GM18505 (cell line): ENCODE results near the gene DGCR2.
"Not testable (repeated sequence)": the region's sequence is repeated elsewhere in the genome, so short reads cannot be mapped to it uniquely, and the experiment has no call there.

Experiments
- ATAC-seq: cut with Tn5 transposase; IDR thresholded peaks from one replicate; pipeline ENCODE4 v1.9.1; 2021; ENCODE audit not compliant: unreplicated experiment
- POLR2A ChIP-seq: IDR thresholded peaks from 4 replicates; pipeline ENCODE4 v1.6.1; 2011; ENCODE audit warnings: borderline replicate concordance; ENCODE audit not compliant: insufficient read depth, insufficient read length; ENCODE audit errors: extremely low read depth

Gene DGCR2

DNA sequence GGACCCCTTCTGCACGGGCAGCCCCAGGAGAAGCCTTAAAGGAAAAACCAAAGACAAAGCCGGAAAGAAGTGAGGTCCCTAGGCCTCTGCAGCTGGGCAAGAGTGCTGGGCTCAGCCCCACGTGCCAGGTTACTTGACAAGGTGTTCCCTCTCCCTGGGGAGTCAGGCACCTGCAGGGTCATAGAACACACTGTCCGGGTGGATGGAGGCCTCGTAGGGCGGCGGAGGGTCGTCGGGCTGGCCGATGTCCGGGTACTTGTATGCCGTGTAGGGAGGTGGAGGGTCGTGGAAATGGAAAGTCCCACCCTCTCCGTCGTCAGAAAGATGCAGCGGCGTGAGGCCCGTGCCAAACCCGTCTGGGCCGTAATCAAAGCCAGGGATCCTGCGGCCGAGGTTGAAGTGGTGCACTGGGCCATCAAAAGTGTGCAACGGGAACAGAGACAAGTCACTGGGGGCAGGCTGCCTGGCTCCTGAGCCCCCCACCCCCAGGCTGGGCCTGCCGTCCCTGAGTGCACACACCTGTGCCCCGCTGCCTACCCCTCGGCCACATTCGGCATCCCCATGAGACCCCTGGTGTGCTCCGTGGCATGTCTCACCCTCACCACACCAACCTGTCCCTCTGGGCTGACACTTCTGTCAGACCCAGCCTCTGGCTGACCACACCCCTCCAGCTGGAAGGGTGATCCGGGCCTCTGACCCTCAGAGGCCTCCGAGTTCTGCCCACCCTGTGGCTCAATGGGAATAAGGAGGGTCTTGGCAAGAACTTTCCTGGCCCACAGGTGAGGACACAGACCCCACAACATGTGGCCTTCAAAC, 81.1 kb downstream of the DGCR2 start:
- no peak for TF ChIP-seq POLR2A

GRCh38 chr22:19040391-19040861, 81.8 kb downstream of the DGCR2 start:
- no peak for TF ChIP-seq POLR2A
- ATAC-seq = no peak

More for the DNA sequence above, 81.1 kb downstream of the DGCR2 start:
- ATAC-seq = no peak

GRCh38 chr22:19039796-19040280, 82.4 kb downstream of the DGCR2 start:
- TF ChIP-seq POLR2A = no peak
- ATAC-seq = no peak

DNA sequence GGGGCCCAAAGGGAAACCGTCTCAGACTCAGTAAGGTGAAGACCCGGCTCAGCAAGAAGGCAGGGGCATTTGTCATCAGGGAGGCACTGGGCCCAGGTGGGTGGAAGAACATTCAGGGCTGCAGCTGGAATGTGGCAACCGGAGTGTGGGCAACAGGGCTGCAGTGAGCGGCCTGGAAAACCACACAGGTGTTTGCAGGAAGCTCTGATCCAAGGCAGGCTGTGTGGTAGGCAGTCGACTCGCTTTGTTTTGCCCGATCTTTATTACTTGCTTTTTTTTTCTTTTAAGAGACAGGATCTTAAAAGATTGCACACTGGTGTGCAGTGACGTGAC, 82.8 kb downstream of the DGCR2 start:
- ATAC-seq = no peak
- TF ChIP-seq POLR2A = no peak

DNA sequence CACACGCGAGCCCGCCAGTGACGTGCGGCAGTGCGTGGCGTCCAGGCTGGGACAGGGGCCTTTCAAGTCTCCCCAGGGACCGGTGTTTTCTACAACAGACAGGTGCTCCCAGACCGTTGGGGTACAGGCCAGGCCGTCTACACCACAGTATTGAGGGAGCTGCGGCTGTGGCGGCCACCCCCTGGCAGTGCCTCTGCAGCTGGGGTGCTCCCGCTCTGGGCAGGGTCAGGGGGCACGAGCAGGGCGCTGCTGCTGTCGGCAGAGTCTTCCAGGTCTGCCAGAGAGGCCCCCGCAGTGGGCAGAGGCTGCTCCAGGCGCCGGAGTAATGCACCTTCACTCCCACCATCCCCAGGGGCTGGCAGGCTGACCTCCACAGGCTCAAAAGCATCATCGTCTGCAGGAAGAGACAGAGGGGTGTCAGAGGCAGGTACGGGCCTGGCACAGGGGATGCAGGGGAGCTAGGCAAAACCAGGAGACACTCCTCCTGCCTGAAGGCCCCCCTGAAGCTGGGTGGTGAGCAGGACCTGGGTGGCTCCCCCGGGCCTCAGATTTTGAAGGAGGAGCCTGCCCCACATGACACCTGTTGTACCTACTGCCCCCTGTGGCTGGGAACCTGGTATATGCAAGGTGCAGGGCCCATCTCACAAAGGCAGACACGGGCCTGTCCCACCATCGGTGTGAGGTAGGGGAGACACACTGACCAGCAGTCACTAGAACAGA, 83.3 kb downstream of the DGCR2 start:
- no peak for TF ChIP-seq POLR2A
- no peak for ATAC-seq

DNA sequence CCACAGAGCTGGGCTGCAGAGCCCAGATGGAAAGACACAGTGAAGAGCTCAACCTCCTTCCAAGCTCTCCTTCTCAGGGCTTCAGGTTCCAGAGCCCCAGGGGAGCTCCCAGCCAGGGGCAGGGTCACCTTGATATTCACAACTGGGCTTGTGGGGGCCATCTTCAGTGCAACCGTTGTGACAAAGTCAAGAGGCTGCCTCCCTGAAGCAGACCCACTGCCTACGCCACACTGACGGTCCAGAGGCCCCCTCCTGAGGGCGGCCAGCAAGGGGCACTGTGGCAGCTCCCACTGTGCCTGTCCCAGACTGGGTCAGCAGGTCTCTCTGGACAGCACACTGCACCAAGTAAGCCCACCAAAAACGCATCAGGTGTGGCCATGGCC, 84.1 kb downstream of the DGCR2 start:
- no peak for ATAC-seq
- TF ChIP-seq POLR2A = no peak

DNA sequence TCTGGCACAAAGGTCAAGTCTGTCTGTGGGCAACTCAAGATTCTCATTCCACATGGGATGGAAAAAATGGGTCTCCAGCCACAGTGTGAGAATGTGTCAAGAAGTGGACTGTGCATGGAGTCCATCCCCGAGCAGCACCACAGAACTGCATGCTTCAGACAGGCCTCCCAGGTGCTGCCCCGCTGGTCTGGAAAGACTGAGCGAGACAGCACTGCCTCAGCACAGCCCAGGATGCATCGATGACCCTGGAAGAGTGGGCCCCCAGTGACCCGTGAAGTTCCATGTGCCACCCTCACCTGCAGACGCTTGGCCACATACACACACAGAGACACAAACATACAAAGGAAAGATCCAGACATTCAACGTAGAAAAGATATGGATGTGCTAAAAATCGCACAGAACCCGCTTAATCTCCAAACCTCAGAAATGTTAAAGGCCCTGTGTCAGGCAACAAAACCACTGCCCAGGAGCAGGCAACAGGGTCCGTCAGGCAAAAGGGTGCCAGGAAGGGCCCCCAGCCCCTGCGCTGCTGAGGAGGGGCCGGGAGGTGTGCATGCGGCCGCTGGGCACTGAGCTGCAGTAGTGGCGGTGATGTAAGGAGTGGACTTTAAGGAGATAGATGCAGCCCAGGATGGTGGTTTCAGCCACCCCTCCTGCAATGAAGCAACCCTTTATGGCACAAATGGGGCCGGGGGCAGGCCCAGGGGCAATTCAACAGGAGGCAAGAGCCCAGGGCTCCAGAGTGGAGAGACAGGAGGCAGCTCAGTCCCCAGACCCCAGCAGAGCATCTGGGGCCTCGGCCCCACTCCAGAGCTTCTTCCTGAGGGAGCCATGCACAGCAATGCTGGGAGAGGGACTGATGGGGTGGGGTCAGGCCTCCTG, 84.7 kb downstream of the DGCR2 start:
- TF ChIP-seq POLR2A = no peak
- no peak for ATAC-seq

DNA sequence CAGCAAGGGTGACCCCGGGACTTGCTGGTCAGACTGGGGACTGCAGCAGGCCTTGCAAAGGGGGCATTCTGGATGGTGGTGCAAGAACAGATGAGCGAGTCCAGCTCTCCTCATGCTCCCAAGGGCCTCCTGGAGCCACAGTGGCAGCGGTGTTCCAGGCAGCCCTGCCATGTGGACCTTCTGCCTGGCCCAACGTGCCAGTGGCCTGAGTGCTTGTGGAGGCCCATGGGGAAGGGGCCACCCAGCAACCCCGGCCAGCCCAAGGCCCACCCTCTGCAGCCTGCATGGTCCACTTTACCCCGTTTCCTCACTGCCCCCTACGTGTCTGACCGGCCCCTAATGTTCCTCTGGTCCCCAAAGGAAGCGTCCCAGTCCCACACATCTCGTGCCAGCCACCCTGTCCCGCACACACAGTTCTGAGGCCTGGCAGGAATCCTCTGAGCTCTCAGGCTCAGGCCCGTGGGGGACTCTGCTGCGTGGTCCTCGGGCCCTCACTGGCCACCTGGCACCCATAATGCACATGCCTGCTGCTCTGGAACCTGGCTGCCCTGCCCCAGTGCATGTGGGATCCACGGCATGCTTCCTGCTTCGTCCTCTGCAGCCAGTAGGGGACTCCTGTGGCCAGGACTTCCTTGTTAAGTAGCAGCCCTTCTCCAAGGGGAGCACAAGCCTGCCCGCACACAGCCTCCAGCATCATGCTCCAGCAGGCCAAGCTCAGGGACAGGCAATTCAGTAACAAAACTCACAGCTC, 85.5 kb downstream of the DGCR2 start:
- no peak for ATAC-seq
- TF ChIP-seq POLR2A = no peak

- ATAC-seq = no peak
- no peak for TF ChIP-seq POLR2A
Observed at GRCh38 chr22:19036229-19036522, 86.0 kb downstream of the DGCR2 start.

DNA sequence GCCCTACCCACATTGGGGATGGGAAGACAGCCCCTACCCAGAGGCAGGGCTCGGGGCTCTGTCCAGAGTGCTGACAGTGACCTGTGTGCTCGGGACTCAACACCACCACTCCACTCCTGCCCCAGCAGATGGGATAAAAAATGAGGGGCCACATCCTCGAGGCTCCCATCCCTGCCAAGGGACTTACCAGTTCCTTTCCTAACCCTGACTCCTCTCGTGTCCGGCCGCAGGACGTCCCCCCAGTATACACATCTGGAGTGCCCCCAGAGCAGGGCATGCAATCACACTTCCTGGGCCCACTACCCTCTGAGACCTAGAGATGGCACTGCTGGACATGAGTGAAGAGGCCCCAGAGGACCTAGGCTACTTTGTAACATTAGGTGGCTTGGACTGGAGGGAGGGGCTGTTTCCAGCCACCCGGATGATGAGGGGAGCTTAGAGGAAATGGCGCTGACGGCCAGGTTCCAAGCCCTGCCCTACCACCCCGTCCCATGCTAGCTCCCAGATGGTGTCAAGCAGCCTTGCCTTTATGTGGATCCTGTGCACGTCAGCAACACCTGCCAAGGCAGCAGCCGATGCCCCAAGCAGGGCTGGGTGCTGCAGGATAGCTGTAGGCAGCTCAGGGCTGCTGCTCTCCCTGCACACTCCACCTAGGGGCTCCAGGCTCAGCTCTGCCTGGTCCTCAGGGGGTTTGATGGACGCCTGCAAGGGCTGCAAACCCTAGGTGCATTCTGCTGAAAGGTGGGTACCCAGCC, 86.6 kb downstream of the DGCR2 start:
- TF ChIP-seq POLR2A = no peak
- no peak for ATAC-seq

GRCh38 chr22:19035126-19035473, 87.1 kb downstream of the DGCR2 start:
- not testable (repeated sequence) for ATAC-seq

DNA sequence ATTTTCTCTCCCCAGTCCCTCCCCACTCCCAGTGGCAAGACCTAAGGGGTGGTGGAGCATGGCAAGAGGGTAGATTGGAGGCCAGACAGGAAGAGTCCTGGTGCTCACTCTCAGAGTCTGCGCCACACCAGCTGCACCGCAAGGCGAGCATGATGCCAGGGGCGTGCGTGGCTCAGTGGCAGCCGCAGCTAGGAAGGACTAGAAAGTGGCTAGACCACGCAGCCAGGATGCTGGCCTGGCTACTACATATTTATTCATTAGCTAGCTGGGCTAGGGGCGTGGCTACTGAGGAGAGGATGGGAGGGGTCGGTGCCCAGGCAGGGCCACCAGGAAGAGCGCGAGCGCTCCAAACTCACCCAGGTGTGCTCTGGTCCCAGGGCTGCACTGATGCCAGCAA, 87.5 kb downstream of the DGCR2 start:
- not testable (repeated sequence) for ATAC-seq

DNA sequence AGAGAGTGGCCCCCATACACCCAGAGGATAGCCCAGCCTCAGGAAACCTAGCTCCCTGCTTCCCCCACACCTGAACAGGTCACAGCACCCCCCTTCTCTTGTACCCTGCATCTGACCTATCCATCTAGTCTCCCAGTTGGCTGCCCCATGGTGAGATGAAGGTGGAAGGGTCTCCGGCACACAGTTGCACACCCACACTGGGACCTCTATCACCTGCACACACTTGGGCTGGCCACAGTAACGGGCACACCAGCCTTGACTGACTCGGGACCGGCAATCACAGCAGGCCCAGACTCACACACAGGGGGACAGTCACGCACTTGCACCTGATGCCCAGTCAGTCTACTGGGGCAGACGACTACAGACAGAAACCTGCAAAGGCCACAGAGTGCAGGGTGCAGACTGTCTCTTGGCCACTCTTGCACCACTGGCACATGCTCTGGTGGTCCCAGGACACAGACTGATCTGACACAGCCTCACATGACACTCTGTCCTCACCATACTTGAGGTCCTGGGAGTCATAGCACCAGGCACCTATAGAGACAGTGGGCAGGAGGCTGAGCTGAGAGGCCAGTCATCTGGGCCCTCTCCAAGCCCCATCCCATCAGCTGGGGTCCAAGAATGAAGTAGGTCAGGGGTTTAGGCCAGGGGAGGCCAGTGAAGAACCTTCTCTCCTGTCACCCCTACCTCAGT, 88.0 kb downstream of the DGCR2 start:
- ATAC-seq = not testable (repeated sequence)

GRCh38 chr22:19033568-19033905, 88.7 kb downstream of the DGCR2 start:
- not testable (repeated sequence) for ATAC-seq

DNA sequence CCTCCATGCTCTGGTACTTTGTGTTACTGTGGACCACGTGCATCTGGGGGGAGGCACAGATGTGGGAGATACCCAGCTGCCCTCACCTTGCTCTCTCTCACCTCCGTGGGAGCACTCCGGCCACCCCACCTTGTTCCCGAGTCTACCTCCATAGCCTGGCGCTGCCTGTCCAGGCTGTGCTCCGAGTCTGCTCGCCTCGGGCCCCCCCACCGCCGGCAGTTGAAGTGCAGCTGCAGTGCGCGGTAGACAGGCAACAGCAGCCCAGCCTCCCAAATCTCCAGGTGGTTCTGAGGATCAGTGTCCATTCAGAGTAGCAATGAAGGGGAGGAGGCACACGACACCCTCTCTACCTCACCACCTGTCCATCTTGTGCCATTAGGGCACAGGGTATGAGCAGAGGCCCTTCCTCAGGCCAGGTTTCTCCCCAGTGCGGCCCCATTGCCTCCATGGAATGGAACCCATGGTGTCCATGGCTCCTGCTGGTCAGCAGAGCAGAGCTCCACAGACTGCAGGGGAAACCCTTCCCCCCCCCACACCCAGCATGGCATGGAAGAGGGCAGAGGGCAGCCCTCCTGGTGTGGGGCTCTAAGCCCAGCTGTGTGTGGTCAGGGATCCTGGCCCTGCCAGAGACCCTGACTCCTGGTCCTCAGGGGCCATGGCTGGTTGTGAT, 89.2 kb downstream of the DGCR2 start:
- not testable (repeated sequence) for ATAC-seq

GRCh38 chr22:19032156-19032785, 89.9 kb downstream of the DGCR2 start:
- not testable (repeated sequence) for ATAC-seq

DNA sequence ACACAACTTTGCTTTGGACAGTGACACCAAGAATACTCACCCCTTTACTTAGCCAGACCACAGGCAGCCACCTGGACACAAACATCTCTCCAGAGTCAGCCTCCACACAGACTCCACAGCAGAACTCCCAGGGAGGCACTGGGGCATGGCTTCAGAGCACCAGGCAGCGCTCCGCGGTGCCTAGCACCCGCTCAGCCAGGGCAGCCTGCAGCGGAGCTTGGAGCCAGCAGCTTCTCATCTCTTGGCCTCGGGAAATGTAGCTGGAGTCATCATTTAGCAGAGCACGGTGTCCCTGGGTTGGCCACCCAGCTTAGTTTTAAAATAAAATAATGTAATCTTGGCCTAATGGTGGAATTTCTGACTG, 91.3 kb downstream of the DGCR2 start:
- not testable (repeated sequence) for ATAC-seq
